Neuronal stem cell (in vitro differentiated cells): ENCODE data around the gene CELF4.

Experiments used
- DNase-seq: peaks from one replicate; pipeline ENCODE4 v3.0.0-alpha.2; 2013; ENCODE audit warnings: low spot score
- H2AFZ ChIP-seq: one replicate; pipeline ENCODE4 v1.6.1; 2013; ENCODE audit warnings: mild to moderate bottlenecking, low read length, inconsistent platforms
- H2AK5ac ChIP-seq: 2 replicates; pipeline ENCODE4 v1.6.1; 2013; ENCODE audit warnings: low read depth, mild to moderate bottlenecking, inconsistent platforms, low read length, moderate library complexity, mixed read lengths
- H2BK120ac ChIP-seq: 2 replicates; pipeline ENCODE4 v1.6.1; 2013; ENCODE audit warnings: low read depth, mild to moderate bottlenecking, inconsistent platforms, low read length, moderate library complexity, mixed read lengths
- H2BK12ac ChIP-seq: one replicate; pipeline ENCODE4 v1.6.1; 2013; ENCODE audit warnings: low read length, inconsistent platforms
- H2BK15ac ChIP-seq: 2 replicates; pipeline ENCODE4 v1.6.1; 2013; ENCODE audit warnings: mild to moderate bottlenecking, low read length, inconsistent platforms, mixed read lengths
- H2BK5ac ChIP-seq: one replicate; pipeline ENCODE4 v1.6.1; 2013; ENCODE audit warnings: inconsistent platforms, mild to moderate bottlenecking, low read length, moderate library complexity
- H3K14ac ChIP-seq: one replicate; pipeline ENCODE4 v1.6.1; 2013; ENCODE audit warnings: low read length, inconsistent platforms
- H3K18ac ChIP-seq: 2 replicates; pipeline ENCODE4 v1.6.1; 2013; ENCODE audit warnings: low read length, inconsistent platforms
- H3K23ac ChIP-seq: 2 replicates; pipeline ENCODE4 v1.6.1; 2013; ENCODE audit warnings: low read depth, mild to moderate bottlenecking, mixed read lengths, low read length, inconsistent platforms; ENCODE audit not compliant: poor library complexity
- H3K27ac ChIP-seq: replicated peaks from 3 replicates; pipeline ENCODE4 v1.5.1; 2013; ENCODE audit warnings: low read length, inconsistent platforms
- H3K27me3 ChIP-seq, 3 experiments: 2 replicates each; pipeline ENCODE4 v1.6.1; 2013; ENCODE audit warnings: low read length in 3 of 3, mild to moderate bottlenecking in 2 of 3, inconsistent platforms in 1 of 3, low read depth in 1 of 3, mixed read lengths in 1 of 3, moderate library complexity in 1 of 3; ENCODE audit not compliant: control insufficient read depth in 3 of 3, insufficient read depth in 3 of 3
- H3K36me3 ChIP-seq, 2 donors: replicated peaks in 1 of 2; 2 replicates each; pipeline ENCODE4 v1.6.1; 2013; ENCODE audit warnings: low read length in 2 of 2; ENCODE audit not compliant: control insufficient read depth in 2 of 2, insufficient read depth in 2 of 2
- H3K4ac ChIP-seq: 2 replicates; pipeline ENCODE4 v1.6.1; 2013; ENCODE audit warnings: inconsistent platforms, mild to moderate bottlenecking, low read length, moderate library complexity
- H3K4me1 ChIP-seq, 2 donors: 1 replicate in 1 of 2; 2 replicates in 1 of 2; pipeline ENCODE4 v1.6.1; 2013; ENCODE audit warnings: low read length in 2 of 2, low read depth in 1 of 2; ENCODE audit not compliant: control insufficient read depth in 2 of 2, insufficient read depth in 1 of 2
- H3K4me2 ChIP-seq: one replicate; pipeline ENCODE4 v1.6.1; 2013; ENCODE audit warnings: mild to moderate bottlenecking, low read length, inconsistent platforms; ENCODE audit not compliant: insufficient read depth, poor library complexity, severe bottlenecking
- H3K4me3 ChIP-seq, 2 donors: 2 replicates each; pipeline ENCODE4 v1.5.1; 2013; ENCODE audit warnings: low read length in 2 of 2, mild to moderate bottlenecking in 2 of 2, inconsistent platforms in 1 of 2, moderate library complexity in 1 of 2
- H3K79me1 ChIP-seq: one replicate; pipeline ENCODE4 v1.6.1; 2013; ENCODE audit warnings: low read depth, mild to moderate bottlenecking, inconsistent platforms, low read length, moderate library complexity
- H3K9ac ChIP-seq: one replicate; pipeline ENCODE4 v1.6.1; 2013; ENCODE audit warnings: mild to moderate bottlenecking, low read depth, low read length, inconsistent platforms; ENCODE audit not compliant: poor library complexity
- H3K9me3 ChIP-seq, 2 donors: replicated peaks in 1 of 2; 2 replicates each; pipeline versions ENCODE3 to v1.6.1; 2013; ENCODE audit warnings: low read length in 2 of 2, mild to moderate bottlenecking in 2 of 2, inconsistent platforms in 1 of 2, low read depth in 1 of 2, mixed read lengths in 1 of 2, moderate library complexity in 1 of 2; ENCODE audit not compliant: control insufficient read depth in 2 of 2, insufficient read depth in 1 of 2
- H4K8ac ChIP-seq: one replicate; pipeline ENCODE4 v1.6.1; 2013; ENCODE audit warnings: low read depth, mild to moderate bottlenecking, inconsistent platforms, low read length, moderate library complexity
- H4K91ac ChIP-seq: one replicate; pipeline ENCODE4 v1.6.1; 2013; ENCODE audit warnings: low read length, low read depth, mild to moderate bottlenecking, inconsistent platforms; ENCODE audit not compliant: poor library complexity
- WGBS, 2 donors: extraction: QIAGEN DNeasy Blood & Tissue Kit; methylation state at CpG; one replicate each; pipeline ENCODE4 v1.1.7; 2013; ENCODE audit warnings: missing lambda C conversion rate in 2 of 2, mixed read lengths in 1 of 2; ENCODE audit not compliant: insufficient read length in 2 of 2, insufficient replicate concordance in 1 of 2; ENCODE audit errors: extremely low coverage in 2 of 2; 5-methylcytosine and 5-hydroxymethylcytosine counted together

Gene CELF4

DNA sequence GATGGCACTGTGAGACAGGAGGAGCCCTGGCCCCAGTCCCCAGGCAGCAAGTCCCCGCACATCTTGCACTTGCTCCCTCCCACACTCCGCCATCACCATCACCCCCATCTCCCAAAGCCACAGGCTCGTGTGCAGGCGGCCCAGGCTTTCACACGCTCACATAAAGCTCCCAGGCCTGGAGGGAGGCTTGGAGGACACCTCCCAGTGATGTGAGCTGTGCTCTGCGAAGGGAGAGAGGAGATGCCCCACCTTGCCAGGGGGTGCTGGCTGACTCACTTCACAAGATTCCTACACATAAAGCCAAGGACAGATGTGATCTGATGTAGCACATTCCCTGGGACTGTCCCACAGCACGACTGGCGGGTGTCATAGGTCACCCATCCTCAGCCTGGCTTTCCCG lies 28.9 kb downstream of the CELF4 start:
- Histone ChIP-seq H3K27me3 (peaks cover 0 to 33% (median 13%) of the 10 kb centered on the region in 3 experiments), H3K4ac (no peak overlapping the region), H3K79me1 (no peaks in the 10 kb centered on the region), H3K4me1 (peaks cover 0 to 10% of the 10 kb centered on the region in 2 donors), H3K4me2 (no peak overlapping the region), H3K18ac (peak overlapping the region; percentile 39), H3K4me3 (no peak overlapping the region), H2BK5ac (no peak overlapping the region), H2BK120ac (peak overlapping the region; percentile 27), H2AK5ac (peak overlapping the region; percentile 20), H4K8ac (no peak overlapping the region), H3K36me3 (no peaks in the 10 kb centered on the region), H2AFZ (no peak overlapping the region), H3K9me3 (no peaks in the 10 kb centered on the region), H3K27ac (no peak overlapping the region), H3K14ac (peak overlapping the region; percentile 49), H2BK12ac (peak overlapping the region; percentile 26), H2BK15ac (no peak overlapping the region), H4K91ac (no peak overlapping the region), H3K23ac (peak overlapping the region; percentile 13), H3K9ac (no peak overlapping the region)
- WGBS, 2 donors = no CpG with 5 or more reads among the region's 9 CpGs
- DNase-seq = no peak

GRCh38 chr18:37535968-37536367 lies 29.6 kb downstream of the CELF4 start:
- Histone ChIP-seq H2BK12ac (no peak overlapping the region), H2AK5ac (peak overlapping the region; percentile 20), H3K14ac (no peak overlapping the region), H2BK5ac (no peak overlapping the region), H2BK120ac (no peak overlapping the region), H3K4me3 (no peak overlapping the region), H3K18ac (no peak overlapping the region), H2BK15ac (no peak overlapping the region), H3K23ac (no peak overlapping the region), H3K4me2 (no peak overlapping the region), H3K4ac (no peak overlapping the region), H2AFZ (no peak overlapping the region), H3K27me3 (peaks cover 0 to 33% (median 13%) of the 10 kb centered on the region in 3 experiments), H3K79me1 (no peaks in the 10 kb centered on the region), H4K8ac (no peak overlapping the region), H3K27ac (no peak overlapping the region), H3K36me3 (no peaks in the 10 kb centered on the region), H3K4me1 (peaks cover 0 to 10% of the 10 kb centered on the region in 2 donors), H3K9ac (no peak overlapping the region), H4K91ac (no peak overlapping the region), H3K9me3 (no peaks in the 10 kb centered on the region)
- WGBS, 2 donors = no CpG with 5 or more reads among the region's 4 CpGs
- DNase-seq = no peak

GRCh38 chr18:37534627-37535026 lies 31.0 kb downstream of the CELF4 start:
- peaks cover 0 to 11% of the 10 kb centered on the region in 2 donors for H3K4me1 ChIP-seq
- peak overlapping the region; percentile 80 for H2AK5ac ChIP-seq
- no peaks in the 10 kb centered on the region for H3K9me3 ChIP-seq
- H3K27ac ChIP-seq = no peak overlapping the region
- no peak overlapping the region for H3K14ac ChIP-seq
- no peak overlapping the region for H3K4me3 ChIP-seq
- H3K79me1 ChIP-seq = no peaks in the 10 kb centered on the region
- H3K4me2 ChIP-seq = no peak overlapping the region
- no peak overlapping the region for H2AFZ ChIP-seq
- H3K23ac ChIP-seq = no peak overlapping the region
- H2BK5ac ChIP-seq = no peak overlapping the region
- no CpG with 5 or more reads among the region's 9 CpGs for WGBS, 2 donors
- H2BK12ac ChIP-seq = no peak overlapping the region
- no peak overlapping the region for H3K4ac ChIP-seq
- H3K18ac ChIP-seq = peak overlapping the region; percentile 78
- no peak overlapping the region for H3K9ac ChIP-seq
- H4K91ac ChIP-seq = no peak overlapping the region
- peak overlapping the region; percentile 72 for H2BK15ac ChIP-seq
- no peak for DNase-seq
- H2BK120ac ChIP-seq = no peak overlapping the region
- H4K8ac ChIP-seq = no peak overlapping the region
- no peaks in the 10 kb centered on the region for H3K36me3 ChIP-seq
- H3K27me3 ChIP-seq = peaks cover 0 to 27% (median 13%) of the 10 kb centered on the region in 3 experiments

GRCh38 chr18:37533647-37534584 lies 31.7 kb downstream of the CELF4 start:
- Histone ChIP-seq H3K4ac (no peak overlapping the region), H3K79me1 (no peaks in the 10 kb centered on the region), H4K8ac (no peak overlapping the region), H3K14ac (no peak overlapping the region), H3K9me3 (no peaks in the 10 kb centered on the region), H3K4me3 (no peak overlapping the region), H2AFZ (no peak overlapping the region), H2BK5ac (no peak overlapping the region), H2AK5ac (peak overlapping the region; percentile 11), H3K4me2 (no peak overlapping the region), H4K91ac (no peak overlapping the region), H3K9ac (no peak overlapping the region), H3K23ac (no peak overlapping the region), H3K18ac (peak overlapping the region; percentile 6), H2BK15ac (no peak overlapping the region), H3K27ac (no peak overlapping the region), H2BK120ac (no peak overlapping the region), H2BK12ac (no peak overlapping the region), H3K4me1 (peaks cover 0 to 14% of the 10 kb centered on the region in 2 donors), H3K36me3 (no peaks in the 10 kb centered on the region), H3K27me3 (peaks cover 0 to 22% (median 10%) of the 10 kb centered on the region in 3 experiments)
- WGBS, 2 donors = no CpG with 5 or more reads among the region's 22 CpGs
- no peak for DNase-seq
